A549 (cell line): Measurements from ENCODE around the gene MBNL2.

ENCODE experiments used
- POLR2A ChIP-seq: IDR thresholded peaks from 2 replicates; pipeline ENCODE4 v1.6.1; 2012; ENCODE audit warnings: mild to moderate bottlenecking, low read length
- TF ChIP-seq, protein P1 (sequence below): fragments of >200 bp; sonication (Bioruptor Twin); formaldehyde crosslinking; IDR thresholded peaks from 3 replicates; pipeline ENCODE4 v1.5.1; 2016

DNA sequence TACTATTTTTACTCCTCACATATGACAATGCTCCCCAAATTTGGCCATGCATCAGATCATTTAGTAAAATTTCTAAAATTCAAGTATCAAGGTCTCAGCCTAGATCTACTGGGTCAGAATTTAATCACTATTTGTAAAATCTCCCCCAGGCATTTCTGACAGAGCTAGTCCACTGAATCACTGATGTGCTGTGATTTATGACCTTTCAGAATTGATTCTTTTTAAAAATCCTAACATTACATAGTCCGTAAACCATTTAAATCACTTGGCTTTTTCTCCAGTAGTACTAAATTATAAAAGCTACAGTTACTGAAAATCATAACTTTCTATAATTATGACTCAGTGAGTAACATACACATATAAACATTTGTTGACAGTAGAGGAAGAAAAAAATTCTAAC, 119.0 kb downstream of the MBNL2 start:
- TF ChIP-seq POLR2A: no peak
- TF ChIP-seq, protein P1, sequence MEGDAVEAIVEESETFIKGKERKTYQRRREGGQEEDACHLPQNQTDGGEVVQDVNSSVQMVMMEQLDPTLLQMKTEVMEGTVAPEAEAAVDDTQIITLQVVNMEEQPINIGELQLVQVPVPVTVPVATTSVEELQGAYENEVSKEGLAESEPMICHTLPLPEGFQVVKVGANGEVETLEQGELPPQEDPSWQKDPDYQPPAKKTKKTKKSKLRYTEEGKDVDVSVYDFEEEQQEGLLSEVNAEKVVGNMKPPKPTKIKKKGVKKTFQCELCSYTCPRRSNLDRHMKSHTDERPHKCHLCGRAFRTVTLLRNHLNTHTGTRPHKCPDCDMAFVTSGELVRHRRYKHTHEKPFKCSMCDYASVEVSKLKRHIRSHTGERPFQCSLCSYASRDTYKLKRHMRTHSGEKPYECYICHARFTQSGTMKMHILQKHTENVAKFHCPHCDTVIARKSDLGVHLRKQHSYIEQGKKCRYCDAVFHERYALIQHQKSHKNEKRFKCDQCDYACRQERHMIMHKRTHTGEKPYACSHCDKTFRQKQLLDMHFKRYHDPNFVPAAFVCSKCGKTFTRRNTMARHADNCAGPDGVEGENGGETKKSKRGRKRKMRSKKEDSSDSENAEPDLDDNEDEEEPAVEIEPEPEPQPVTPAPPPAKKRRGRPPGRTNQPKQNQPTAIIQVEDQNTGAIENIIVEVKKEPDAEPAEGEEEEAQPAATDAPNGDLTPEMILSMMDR: no peak
